Middle frontal gyrus (tissue), 1 donor: ENCODE data around the gene MIA3.
A peak's percentile ranks its signal among the peaks of the same experiment; 100 is the strongest.
"Not testable (repeated sequence)": the region's sequence is repeated elsewhere in the genome, so short reads cannot be mapped to it uniquely, and the experiment has no call there.

Experiments used
- DNase-seq: peaks from one replicate; pipeline ENCODE4 v3.0.0-alpha.2; 2015; ENCODE audit warnings: low spot score; ENCODE audit errors: extremely low spot score

MIA3 gene

GRCh38 chr1:222618001-222618879 lies at the start of gene MIA3:
TSS of gene MIA3 (plus strand) at chr1:222618097. CDS start at chr1:222618111, 14 bp downstream.
- DNase-seq = no peak

GRCh38 chr1:222570837-222571236 lies 47.1 kb upstream of the MIA3 start:
- DNase-seq = no peak

- no peak for DNase-seq
Observed at GRCh38 chr1:222579316-222579715, 38.6 kb upstream of the MIA3 start.

GRCh38 chr1:222582099-222582774 lies 35.7 kb upstream of the MIA3 start:
- no peak for DNase-seq

GRCh38 chr1:222583079-222583478 lies 34.8 kb upstream of the MIA3 start:
- DNase-seq = no peak

GRCh38 chr1:222586842-222587241 lies 31.1 kb upstream of the MIA3 start:
- DNase-seq = no peak

- DNase-seq = no peak
Observed at GRCh38 chr1:222588135-222588534, 29.8 kb upstream of the MIA3 start.

- peak; percentile 65 for DNase-seq
Observed at GRCh38 chr1:222589462-222590302, 28.2 kb upstream of the MIA3 start, which contains the start of gene TAF1A. TSS of gene TAF1A (minus strand) at chr1:222589933.

GRCh38 chr1:222592171-222592570 lies 25.7 kb upstream of the MIA3 start:
- DNase-seq = no peak

- DNase-seq = no peak
Observed at GRCh38 chr1:222594789-222595188, 23.1 kb upstream of the MIA3 start.

- no peak for DNase-seq
Observed at GRCh38 chr1:222596696-222597095, 21.2 kb upstream of the MIA3 start.

GRCh38 chr1:222600281-222600680 lies 17.6 kb upstream of the MIA3 start:
- DNase-seq = no peak

- DNase-seq = no peak
Observed at GRCh38 chr1:222601257-222601656, 16.6 kb upstream of the MIA3 start.

- no peak for DNase-seq
Observed at GRCh38 chr1:222606757-222607156, 11.1 kb upstream of the MIA3 start.

- DNase-seq = not testable (repeated sequence)
Observed at GRCh38 chr1:222609111-222609510, 8.8 kb upstream of the MIA3 start.

GRCh38 chr1:222610728-222611127 lies 7.2 kb upstream of the MIA3 start:
- DNase-seq = no peak

GRCh38 chr1:222613627-222614026 lies 4.3 kb upstream of the MIA3 start:
- no peak for DNase-seq

- no peak for DNase-seq
Observed at GRCh38 chr1:222616525-222616924, 1.4 kb upstream of the MIA3 start.

GRCh38 chr1:222617367-222617951 lies 438 bp upstream of the MIA3 start:
- peak; percentile 70 for DNase-seq

- no peak for DNase-seq
Observed at GRCh38 chr1:222618880-222619596, 1.1 kb downstream of the MIA3 start.

- DNase-seq = no peak
Observed at GRCh38 chr1:222620566-222620965, 2.7 kb downstream of the MIA3 start.
